GM19463 (cell line): ENCODE measurements around the gene MAP3K13.
"Not testable (repeated sequence)": the region's sequence is repeated elsewhere in the genome, so short reads cannot be mapped to it uniquely, and the experiment has no call there.

ENCODE experiments used
- ATAC-seq: cut with Tn5 transposase; IDR thresholded peaks from one replicate; pipeline ENCODE4 v1.9.1; 2021; ENCODE audit warnings: mild to moderate bottlenecking, moderate library complexity; ENCODE audit not compliant: unreplicated experiment

Gene MAP3K13

DNA sequence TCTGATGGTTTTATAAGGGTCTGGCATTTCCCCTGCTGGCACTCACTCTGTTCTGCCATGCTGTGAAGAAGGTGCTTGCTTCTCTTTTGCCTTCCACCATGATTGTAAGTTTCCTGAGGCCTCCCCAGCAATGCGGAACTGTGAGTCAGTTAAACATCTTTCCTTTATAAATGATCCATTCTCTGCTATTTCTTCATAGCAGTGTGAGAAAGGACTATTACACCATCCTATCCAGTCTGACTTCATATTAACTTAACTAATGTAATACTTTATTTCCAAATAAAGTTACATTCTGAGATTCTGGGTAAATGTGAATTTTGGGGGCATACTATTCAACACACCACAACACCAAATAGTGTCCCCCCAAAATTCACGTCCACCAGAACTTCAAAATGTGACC, 22.2 kb upstream of the MAP3K13 start:
- ATAC-seq: no peak

DNA sequence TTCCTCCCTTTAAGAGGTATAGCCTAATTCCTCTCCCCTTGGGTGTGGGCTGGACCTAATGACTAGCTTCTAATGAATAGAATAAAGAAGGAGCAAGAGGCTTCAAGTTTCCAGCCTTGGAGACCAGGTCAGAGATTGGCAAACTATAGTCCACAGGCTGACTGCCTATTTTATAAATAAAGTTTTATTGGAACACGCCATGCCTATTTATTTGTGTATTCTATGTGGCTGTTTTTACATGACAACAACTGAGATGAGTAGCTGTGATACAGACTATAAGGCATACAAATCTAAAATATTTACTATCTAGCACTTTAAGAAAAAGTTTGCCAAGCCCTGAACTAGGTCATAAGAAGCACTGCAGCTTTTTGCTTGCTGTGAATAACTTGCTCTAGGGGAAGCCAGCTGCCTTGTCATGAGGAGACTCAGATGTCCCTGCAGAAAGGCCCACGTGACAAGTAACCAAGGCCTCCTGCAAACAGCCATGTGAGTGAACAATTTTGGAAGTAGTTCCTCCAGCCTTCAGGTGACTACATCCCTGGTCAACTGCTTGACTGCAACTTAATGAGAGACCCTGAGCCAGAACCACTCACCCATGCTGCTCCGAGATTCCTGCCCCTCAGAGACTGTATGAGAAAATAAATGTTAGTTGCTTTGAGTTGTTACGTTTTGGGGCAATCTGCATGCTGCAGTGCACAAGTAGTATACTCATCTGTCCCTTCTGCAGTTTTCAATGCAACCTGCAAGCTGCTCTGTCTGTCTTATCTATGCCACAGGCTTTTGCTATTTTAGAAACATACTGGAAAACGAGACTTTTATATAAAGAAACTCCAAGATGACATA, 21.1 kb upstream of the MAP3K13 start:
- ATAC-seq: no peak

DNA sequence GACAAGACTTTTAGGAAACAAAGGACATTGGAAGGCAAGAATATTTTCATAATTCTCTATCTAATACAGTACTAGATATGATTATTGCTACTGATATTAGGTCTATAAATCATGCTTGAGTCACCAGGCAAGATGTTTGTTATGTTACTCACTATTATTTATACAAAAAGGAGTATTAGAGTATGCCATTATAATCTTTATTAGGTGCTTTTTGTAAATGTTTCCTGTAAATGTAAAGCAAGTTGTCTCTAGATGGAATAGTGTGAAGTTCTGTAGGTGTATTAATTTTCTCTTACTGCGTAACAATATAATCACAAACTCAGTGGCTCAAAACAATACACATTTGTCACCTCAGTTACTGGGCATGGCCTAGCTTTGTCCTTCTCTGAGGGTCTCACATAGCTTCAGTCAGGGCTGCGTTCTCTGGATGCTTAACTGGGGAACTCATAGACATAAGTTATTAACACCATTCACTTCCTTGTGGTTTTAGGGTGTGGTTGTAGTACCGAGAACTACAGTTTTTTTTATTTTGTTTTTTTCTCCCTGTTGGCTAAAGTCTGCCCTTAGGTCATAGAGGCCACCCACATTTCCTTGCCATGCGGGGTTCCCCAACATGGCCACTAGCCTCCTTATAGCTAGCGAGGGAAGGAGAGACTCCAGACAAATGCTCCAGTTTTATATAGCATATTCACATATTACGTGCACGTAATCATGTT, 20.3 kb upstream of the MAP3K13 start:
- peak; percentile 61 for ATAC-seq

DNA sequence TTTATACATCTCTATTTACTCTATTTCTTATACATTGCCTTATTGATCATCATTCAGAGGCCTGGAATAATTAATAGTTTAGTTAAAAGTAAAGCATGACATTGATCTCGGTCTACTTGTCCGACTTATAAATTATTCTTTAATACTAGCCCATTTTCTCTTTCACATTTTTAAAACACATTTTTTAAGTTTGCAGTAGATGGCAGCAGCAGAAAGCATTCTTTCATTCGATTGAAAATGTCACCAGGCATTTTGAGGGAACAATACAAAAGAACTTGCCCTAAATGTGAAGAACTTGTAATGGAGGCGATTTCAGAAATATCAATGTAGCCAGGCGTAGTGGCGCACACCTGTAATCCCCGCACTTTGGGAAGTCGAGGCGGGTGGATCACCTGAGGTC, 15.5 kb upstream of the MAP3K13 start:
- no peak for ATAC-seq

DNA sequence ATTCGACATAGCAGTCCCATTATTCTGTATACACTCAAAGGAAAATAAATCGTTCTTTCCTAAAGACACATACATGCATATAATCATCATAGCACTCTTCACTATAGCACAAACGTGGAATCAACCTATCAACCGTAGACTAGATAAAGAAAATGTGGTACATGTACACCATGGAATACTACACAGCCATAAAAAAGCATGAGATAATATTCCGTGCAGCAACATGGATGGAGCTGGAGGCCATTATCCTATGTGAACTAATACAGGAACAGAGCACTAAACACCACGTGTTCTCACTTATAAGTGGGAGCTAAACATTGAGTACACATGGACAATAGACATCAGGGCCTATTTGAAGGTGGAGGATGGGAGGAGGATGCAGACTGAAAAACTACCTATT, 12.1 kb upstream of the MAP3K13 start:
- no peak for ATAC-seq

DNA sequence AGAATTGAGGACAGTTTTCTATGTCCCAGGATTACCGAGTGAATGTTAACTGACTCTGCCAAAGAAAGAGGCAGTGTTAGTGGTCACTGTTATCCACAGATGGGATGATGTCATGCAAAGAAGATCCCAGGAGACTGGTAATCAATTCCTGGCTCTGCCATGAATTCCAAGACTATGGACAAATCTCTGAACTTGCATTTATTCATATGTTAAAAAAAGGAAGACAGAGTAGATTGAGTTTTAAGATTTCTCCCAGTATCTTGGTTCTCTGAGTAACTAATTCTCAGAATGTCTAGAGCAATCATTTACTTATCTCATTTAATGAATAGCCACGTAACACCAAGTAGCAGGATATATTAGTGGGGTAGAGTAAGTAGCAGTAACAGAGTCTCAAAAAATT, 11.5 kb upstream of the MAP3K13 start:
- ATAC-seq: no peak

DNA sequence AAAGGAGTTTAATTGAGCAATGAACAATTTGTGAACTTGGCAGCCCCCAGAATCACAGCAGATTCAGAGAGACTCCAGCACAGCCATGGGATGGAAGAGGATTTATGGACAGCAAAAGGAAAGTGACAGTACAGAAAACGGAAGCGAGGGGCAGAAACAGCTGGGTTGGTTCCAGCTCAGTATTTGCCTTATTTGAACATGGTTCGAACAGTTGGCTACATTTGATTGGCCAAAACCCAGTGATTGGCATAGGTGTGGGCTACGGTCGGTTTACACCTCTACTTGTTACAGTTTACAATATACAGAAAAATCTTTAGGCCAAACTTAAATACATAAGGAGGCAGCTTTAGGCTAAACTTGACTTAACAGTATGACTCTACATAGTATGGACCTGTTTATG, 9.7 kb upstream of the MAP3K13 start:
- no peak for ATAC-seq

DNA sequence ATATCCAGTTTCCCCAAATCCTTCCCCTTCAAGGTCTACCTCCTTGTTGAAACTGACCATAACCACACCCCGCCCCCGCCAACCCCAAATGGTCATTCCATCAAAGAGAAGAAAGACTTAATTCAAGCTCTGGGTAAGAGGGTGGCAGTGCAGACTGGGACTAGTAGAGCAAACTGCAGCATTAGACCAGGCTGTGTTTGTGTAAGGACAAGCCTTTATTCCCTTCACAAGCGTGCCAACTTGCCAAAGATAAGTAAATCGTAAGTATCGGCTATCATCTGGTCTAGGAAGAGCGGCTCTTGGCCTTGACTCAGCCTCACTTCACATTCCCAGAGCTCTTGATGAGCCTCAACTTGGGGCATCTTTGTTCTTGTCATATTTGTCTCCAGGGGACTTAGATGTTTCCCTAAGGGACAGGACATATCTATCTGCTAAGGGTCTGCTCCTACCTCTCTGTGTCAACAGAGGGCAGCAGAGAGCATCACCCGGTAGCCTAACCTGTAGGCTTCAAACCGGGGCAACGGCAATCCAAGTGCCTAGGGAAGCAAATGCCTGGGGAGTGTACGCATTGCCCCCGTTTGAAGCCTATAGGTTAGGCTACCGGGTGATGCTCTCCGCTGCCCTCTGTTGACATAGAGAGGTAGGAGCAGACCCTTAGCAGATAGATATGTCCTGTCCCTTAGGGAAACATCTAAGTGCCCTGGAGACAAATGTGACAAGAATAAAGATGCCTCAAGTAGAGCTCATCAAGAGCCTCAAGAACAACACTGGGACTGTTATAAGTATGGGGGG, 8.9 kb upstream of the MAP3K13 start:
- ATAC-seq: peak; percentile 97

DNA sequence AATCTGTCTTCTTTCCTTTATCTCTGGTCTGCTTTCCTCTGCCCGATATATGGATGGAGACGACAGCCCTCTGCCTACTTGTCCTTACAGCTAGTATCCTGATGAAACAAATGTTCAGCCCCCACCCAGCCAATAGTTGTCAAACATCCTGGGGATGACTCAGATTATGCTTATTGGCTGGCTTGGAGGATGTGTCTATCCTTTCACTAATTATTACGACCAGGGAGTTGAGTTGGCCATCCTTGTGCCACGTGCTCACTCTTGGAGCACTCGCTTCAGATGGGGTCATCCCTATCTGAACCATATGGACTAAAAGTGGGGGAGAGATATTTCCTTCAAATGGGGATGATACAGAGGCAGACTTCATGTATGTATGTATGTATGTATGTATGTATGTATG, 6.4 kb upstream of the MAP3K13 start:
- no peak for ATAC-seq

DNA sequence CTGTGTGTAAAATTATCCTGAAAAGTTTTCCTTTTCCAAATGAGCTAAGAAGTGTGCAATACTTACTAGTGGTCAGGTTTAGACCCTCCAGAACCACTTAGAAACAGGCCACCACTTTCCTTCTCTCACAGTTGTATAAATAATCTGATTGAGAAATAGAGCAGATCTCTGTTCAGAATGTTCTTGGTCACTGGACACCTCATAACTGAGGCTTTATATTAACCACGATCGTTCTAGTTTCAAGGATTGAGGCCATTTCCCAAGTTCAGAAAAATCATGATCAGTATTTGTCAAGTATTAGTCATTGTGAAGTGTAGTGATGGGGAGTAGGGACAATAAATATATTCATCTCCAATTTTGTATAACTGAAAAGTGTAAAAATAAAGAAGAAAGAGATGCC, 1.0 kb upstream of the MAP3K13 start:
- ATAC-seq: no peak

DNA sequence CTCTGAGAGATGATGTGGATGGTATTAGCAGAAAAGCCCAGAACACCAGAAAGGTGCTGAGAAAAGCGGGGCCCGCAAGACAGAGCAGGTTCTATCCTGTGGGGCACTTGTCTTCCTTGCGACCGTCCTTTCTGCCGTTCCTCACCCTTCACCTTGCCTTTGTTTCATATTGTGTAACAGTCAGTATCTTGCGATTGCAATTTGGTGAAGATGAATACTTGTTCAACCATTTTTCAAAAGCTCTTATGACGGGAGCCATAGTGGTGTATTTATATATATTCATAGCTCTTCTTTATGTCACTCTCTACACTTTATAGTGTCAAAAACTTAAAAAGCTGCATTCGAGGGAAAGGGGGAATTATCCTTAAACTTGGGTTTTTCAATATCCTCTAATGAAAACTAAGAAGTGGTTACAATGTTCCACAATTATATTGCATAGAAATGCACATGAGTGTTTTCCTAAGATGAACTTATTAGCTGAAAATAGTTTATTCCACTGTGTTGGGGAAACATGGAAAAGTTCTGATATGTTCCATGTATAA, 797 bp downstream of the MAP3K13 start:
- ATAC-seq: no peak

DNA sequence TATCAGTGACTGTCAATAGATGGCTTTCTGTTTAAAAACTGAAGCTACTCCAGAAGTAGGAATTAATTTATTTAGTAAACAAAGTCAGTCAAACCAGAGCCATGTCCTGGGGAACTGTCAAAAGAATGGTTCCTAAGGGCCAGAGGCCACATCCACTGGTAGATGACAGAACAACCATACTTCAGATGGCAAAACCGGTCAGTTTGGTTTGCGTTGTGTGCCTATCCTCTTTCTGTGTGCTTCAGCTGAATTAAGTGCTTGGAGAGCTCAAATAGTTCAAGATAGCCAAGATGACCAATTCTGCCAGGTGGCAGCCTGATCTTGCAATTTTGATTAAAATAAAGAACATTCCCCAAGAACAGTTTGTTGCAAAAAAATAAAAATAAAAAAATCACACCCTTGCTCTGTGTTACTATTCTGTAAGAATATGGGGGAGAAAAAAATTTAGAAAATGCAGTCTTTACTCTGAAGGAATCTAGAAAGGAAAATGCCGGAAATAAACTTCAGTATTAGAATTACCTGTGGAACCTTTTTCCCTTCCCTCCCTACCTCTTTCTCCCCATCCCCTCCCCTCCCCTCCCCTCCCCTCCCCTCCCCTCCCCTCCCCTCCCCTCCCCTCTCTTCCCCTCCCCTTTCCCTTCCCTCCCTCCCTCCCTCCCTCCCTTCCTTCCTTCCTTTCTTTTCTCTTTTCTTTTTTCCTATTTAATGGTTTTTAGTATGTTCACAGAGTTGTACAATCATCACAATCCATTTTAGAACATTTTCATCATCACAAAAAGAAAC, 2.5 kb downstream of the MAP3K13 start:
- ATAC-seq: no peak

DNA sequence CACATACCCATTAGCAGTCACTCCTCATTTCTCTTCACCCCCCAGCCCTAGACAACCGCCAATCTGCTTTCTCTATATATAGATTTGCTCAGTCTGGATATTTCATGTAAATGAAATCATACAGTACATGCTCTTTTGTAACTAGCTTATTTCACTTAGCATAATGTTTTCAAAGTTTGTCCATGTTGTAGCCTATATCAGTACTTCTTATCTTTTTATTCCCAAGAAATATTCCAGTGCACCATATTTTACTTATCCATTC, 3.1 kb downstream of the MAP3K13 start:
- no peak for ATAC-seq

DNA sequence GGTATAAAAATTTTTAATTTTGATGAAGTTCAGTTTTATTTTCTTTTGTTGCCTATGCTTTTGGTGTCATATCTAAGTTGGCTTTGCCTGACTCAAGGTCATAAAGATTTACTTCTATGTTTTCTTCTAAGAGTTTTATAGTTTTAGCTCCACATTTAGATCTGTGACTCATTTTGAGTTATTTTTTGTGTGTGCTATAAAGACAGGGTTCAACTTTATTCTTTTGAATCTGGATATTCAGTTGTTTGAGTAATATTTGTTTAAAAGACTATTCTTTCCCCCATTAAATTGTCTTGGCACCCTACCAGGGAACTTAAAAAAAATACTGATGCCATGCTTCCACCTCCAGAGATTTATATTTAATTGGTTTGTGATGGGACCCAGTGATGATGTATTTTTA, 4.0 kb downstream of the MAP3K13 start:
- ATAC-seq: no peak

DNA sequence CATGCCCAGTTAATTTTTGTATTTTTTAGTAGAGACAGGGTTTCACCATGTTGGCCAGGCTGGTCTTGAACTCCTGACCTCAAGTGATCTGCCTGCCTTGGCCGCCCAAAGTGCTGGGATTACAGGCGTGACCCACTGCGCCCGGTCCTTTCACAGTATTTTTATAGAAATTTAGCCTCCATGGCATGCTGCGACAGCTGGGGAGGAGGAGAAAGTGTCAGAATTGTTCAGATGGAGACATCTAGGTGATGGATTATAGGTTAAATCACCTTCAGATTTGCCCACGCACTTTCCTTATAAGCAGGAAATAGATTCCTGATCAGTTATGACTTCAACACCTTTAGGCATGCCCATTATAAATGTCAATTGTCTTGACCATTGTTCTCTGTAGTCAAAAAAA, 7.4 kb downstream of the MAP3K13 start:
- not testable (repeated sequence) for ATAC-seq

DNA sequence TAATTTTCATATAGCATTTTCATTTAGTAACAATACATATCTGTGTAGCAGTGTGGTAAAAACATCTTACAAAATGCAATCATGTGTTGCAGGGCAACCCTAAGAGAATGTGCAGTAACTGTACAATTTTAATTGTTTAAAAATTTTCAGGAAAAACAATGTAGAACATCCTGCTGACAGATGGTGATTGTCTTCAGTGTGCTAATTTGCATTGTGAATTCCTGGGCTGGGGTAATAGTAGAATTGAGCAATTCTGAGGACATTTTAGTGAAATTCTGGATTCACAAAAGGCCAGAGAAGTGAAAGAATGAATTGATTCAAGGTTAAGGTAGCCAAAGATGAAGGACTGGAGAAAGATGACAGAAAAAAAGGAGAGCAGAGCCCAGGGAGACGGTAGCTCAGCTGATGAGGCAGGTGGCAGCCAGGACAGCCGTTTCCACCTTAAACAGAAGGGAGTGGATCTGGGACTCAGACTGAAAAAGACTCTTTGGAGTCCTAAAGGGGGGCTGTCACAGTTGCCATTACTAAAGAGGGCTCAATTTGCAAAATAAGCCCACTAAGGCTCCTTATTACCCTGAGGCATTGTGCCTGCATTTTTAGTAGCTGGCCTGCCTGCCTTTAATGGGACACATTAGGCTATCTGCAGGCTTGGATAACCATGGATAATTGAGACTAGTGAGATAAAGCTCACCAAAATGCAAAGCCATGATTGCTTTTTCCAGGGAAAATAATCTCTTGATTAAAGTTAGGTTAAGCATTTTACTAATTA, 8.6 kb downstream of the MAP3K13 start:
- ATAC-seq: no peak

DNA sequence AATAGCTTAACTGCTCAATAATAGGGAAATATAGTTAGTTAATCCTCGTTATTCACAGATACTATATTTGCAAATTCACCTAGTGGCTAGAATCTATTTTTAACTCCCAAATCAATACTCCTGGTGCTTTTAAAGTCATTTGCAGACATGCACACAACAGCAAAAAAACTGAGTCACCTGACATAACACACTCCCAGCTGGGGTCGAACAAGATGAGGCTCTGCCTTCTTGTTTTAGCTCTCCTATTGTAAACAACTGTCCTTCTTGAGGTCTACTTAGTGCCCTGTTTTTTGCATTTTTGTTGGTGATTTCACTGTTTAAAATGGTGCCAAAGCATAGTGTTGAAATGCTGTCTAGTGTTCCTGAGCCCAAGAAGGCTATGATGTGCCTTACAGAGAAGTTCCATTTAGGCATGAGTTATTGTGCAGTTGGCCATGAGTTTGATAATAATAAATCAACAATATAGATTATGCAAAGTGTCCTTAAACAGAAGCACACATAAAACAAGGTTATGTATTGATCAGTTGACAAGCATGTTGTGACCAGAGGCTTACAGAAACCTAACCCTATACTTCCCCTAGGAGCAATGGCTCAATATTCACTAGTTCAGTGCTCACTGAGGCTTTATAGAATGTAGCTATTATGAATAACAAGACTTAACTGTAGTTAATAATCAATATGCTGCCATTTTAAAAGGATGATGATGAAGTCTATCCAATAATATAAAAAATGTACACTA, 18.6 kb downstream of the MAP3K13 start:
- ATAC-seq: no peak

DNA sequence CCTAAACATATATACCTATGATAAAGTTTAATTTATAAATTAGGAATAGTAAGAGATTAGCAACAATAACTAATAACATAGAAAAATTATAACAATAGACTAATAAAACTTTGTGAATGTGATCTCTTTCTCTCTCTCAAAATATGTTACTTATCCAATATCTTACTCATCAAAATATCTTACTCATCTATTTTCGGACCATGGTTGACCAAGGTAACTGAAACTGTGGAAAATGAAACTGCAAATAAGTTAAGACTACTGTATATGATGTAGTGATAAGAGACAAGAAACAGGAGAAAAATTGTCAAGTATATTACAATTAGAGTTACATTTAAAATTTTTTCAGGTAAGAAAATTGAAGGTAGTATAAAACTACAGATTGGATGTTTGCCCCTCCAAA, 19.2 kb downstream of the MAP3K13 start:
- no peak for ATAC-seq

DNA sequence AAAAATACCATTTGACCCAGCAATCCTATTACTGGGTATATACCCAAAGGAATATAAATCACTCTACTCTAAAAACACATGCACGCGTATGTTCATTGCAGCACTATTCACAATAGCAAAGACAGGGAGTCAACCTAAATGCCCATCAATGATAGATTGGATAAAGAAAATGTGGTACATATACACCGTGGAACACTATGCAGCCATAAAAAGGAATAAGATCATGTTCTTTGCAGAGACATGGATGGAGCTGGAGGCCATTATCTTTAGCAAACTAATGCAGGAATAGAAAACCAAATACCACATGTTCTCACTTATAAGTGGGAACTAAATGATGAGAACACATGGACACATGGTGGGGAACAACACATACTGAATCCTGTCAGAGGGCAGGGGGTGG, 23.6 kb downstream of the MAP3K13 start:
- ATAC-seq: not testable (repeated sequence)
